ENCODE results near the gene NDUFB1.
A peak's percentile ranks its signal among the peaks of the same experiment; 100 is the strongest.

Gene NDUFB1

DNA sequence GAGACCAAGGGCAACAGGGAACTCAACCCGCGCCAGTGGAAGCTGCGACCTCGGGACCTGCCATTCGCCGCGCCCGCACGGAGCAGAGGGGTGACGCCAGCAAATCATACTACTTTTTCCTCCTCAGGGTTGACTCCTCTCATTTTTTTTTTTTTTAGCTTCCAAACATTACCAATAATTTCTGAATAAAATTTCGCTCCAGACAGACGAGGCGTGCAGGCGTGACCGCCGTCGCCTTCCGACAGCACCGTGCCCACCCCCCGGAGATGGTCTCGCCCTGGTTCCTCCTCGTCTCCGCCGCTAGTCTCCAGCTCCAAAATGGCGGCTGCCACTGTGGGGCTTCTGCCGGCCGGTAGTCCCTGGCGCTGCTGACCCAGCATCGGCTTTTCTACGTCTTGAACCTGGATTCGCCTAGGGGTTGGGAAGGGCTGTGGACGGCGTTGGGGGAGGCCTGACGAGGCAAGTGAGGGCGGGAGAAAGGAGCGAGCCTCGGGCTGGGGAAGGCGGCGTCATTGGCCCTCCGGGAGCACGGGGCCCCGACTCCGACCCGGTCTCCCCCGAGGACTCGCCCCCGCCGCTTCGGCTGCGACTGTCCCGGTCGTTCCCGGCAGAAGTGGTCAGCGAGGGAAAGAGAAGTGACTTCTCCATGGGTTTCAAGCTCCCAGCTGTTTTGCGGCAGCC lies at the start of gene NDUFB1, which contains the start of gene CPSF2:
NDUFB1 (minus strand) TSS at position 37 of the 681 bp plus-strand sequence. CDS start 4,069 bp downstream, outside the sequence.
CPSF2 (plus strand) TSS at position 300 of the 681 bp plus-strand sequence. CDS start 9,016 bp downstream, outside the sequence.
- peak; percentile 88 for DNase-seq

DNA sequence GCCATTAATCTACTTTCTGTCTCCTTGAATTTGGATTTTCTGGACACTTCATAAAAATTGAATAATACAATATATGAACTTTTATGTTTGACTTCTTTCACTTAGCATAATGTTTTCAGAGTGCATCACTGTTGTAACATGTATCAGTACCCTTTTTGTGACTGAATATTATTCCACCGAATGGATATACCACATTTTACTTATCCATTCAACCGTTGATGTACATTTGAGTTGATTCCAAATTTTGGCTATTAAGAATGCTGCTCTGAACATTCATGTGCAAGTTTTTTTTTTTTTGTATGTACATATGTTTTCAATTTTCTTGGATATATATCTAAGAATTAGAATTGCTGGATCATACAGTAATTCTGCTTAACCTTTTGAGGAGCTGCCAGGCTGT lies 43.5 kb upstream of the NDUFB1 start:
- DNase-seq = no peak

DNA sequence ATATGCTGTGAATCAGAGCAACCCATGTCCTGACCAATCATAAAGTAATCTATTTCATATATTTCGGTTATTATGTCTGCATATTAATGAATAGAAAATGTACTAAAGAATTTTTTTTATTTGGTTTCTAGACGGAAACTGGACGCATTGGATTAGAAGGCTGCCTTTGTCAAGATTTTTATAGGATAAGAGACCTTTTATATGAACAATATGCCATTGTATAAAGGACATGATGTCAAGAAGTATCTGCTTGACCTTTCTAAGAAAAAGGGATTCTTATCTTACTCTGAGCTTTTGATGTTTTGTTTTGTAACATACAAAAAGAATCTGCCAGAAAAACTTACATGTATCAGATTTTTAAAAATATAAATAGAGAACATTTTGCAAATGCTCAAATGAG lies 40.0 kb upstream of the NDUFB1 start:
- DNase-seq = no peak

GRCh38 chr14:92160619-92161018 lies 39.1 kb upstream of the NDUFB1 start:
- DNase-seq = no peak

DNA sequence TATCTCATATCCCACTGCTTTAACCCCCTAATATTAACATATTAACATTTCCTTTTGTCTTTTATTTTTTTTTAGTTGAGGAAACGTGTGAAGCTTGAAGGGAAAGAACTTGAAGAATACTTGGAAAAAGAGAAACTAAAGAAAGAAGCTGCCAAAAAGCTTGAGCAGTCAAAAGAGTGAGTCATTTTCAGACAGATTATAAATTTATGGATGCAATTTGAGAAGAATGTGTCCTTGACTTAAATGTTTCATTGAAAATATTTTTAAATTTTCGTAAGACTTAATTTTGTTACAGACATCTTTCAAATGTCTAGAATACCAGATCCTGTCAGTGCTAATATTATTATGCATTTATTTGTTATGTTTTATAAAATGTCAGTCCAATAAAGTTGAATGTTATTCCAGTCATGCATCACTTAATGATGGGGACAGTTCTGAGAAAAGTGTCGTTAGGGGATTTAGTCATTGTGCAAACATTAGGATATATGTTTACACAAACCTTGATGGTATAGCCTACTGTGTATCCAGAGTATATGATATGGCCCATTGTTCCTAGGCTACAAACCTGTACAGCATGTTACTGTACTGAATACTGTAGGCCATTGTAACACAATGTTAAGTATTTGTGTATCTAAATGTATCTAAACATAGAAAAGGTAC lies 32.9 kb upstream of the NDUFB1 start:
- DNase-seq = no peak

DNA sequence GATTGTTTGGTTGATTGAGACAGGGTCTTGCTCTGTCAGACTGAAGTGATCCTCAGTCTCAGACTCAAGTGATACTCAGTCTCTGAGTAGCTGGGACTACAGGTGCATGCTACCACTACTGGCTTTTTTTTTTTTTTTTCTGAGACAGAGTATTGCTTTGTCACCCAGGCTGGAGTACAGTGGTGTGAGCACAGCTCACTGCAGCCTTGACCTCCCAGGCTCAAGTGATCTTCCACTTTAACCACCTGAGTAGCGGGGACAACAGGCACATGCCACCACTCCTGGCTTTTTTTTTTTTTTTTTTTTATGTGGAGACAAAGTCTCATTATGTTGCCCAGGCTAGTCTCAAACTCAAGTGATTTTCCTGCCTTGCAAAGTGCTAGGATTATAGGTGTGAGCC lies 32.1 kb upstream of the NDUFB1 start:
- DNase-seq = no peak

GRCh38 chr14:92144708-92145107 lies 23.2 kb upstream of the NDUFB1 start:
- no peak for DNase-seq

DNA sequence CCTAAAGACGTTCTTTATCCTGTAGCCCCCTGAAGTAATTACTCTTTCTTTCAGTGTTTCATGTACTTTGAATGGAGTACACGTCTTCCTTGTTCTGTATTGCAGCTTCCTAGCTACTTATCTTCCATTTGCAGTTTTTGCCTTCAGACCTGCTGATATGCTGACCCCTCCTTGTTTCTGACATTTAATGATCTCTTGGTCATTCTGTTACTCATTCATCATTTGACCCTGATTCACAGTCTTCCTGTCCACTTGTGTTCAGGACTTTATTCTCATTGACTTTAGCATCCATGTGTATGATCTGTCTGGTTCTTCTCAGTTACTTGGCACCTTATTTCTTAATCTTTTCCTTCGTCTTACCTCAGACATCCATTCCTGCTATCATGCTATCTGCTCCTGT lies 22.5 kb upstream of the NDUFB1 start:
- DNase-seq = no peak

DNA sequence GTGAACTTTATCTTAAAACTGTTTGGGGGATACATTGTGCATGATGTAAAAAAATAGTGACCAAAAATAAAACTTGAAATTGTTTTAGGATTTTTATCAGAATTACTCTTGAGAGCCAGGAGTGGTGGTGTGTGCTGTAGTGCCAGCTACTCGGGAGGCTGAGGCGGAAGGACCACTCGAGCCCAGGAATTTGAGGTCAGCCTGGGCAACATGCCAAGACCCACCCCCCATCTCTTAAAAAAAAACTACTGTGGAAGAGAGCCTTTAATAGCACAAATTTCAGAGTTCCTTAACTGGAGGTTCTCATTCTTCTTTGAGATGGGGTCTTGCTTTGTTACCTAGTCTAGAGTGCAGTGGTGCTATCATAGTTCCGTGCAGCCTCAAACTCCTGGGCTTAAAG lies 21.8 kb upstream of the NDUFB1 start:
- no peak for DNase-seq

GRCh38 chr14:92135269-92135668 lies 13.8 kb upstream of the NDUFB1 start:
- peak; percentile 49 for DNase-seq

- no peak for DNase-seq
Observed at GRCh38 chr14:92134456-92134855, 12.9 kb upstream of the NDUFB1 start.

- DNase-seq = no peak
Observed at GRCh38 chr14:92122761-92123160, 1.3 kb upstream of the NDUFB1 start.

DNA sequence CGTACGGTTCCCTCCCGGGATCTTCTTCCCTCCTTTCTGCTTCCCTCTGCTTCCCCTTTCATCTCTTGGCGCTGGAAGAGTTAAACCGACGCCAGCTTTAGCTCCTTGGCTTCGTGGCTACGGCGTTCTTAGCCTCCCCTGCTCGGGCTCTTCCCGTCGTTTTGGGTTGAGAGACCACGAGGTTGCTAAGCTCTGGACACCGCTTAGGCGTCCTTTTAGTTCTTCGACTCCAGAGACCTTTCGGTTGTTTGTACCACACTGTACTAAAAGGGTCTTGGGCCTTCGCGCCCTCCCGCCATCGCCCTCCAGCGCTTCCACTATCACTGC lies 808 bp upstream of the NDUFB1 start:
- no peak for DNase-seq

GRCh38 chr14:92121207-92121669 lies 268 bp downstream of the NDUFB1 start:
- no peak for DNase-seq

DNA sequence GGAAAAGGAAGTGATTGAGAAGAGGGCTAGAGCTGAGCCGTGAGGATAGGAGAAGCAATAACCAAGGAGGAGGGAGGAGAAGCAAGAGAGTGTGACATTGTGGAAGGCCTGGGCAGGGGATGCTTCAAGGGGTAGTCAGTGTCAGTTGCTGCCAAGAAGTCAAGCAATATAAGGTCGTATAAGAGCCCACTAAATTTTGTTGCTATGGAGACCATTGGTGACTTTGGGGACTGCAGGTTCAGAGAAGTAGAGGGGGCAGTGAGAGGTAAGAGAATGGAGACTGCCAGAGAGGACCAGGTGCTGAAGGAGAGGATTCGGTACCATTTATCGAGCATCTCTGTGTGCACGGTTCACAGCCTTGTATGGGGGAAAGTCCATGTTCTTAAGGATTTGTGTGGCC lies 12.0 kb downstream of the NDUFB1 start:
- no peak for DNase-seq

DNA sequence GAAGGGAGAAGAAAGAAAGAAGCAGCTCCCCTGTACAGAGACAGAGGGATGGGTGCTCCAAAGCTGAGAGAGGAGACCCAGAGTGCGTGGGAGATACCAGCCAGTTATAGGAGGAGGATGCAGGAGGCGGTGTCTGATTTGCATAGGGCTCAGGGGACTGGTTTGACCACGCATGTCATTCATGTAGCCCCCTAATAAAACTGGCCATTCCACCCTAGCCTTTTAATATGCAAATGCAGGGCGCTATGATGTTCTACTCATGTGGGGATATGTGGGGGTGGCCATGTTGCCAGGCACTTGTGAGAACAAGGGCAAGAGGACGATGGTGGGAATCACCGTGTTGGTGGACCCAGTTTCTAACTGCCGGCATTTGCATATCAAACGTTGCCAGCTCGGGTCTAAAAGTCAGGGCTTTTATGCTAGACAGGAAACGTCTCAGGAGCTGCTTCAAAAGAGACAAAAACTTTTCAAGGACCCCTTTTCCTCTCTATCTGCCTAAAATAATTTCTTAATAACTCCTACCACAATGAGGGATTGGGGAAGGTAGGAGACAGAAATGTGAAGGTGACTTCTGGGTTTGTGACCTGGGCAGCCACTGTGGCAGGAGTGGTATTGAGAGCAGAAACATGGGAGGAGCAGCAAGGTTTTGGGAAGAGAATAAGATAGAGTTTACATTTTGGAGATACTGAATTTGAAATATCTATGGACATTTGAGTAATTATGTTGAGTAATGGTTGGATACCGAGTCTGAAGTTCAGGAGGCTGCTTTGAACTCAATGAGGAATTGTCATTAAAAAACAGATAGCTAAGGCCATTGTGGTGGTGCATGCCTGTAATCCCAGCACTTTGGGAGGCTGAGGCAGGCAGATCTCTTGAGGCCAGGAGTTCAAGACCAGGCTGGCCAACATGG lies 12.9 kb downstream of the NDUFB1 start:
- peak; percentile 78 for DNase-seq

GRCh38 chr14:92106143-92106926 lies 15.2 kb downstream of the NDUFB1 start, which contains the start of gene ATXN3:
Gene ATXN3 (minus strand): TSS chr14:92106582. CDS start chr14:92106552, 30 bp downstream.
- DNase-seq = peak; percentile 96

DNA sequence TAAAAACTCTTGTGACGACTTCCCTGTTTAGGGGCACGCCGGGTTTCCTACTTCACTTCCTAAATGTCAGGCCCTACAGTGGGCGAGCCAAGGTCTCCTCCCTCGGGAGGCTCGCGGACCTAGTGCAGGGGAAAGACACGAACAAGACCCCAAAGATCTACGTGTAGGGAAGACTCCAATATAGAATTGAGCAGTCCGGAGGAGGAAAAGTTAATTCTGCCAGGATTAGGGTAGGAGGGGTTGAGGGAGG lies 15.7 kb downstream of the NDUFB1 start:
- no peak for DNase-seq

DNA sequence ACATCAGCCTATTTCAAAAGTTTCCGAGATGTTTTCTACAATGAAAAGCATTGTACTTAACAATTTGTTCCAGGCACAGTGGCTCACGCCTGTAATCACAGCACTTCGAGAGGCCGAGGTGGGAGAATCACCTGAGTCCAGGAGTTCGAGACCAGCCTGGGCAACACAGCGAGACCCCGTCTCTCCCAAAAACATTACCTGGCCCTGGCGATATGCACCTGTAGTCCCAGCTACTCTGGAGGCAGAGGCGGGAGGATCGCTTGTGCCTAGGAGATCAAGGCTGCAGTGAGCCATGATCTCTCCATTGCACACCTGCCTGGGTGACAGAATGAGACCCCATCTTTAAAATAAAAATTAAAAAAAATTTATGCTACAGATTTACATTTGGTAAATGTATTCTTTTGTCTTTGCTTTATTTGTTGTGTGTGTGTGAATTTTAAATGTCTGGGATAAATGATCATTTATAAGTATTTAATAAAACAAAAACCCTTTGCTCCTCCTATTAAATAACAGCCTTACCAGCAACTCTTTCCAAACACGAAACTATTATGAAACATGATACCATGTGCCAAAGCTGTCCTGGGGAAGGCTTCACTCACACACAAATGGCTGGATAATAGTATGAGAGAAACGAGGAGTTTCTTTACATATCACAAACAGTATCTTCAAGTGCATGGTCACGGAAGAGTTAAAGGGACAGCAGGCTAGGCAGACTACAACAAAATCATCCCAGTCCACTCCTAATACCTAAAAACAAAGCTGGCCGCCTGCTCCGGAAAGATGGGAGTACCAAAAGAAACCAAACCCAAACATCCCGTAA lies 16.2 kb downstream of the NDUFB1 start:
- no peak for DNase-seq

DNA sequence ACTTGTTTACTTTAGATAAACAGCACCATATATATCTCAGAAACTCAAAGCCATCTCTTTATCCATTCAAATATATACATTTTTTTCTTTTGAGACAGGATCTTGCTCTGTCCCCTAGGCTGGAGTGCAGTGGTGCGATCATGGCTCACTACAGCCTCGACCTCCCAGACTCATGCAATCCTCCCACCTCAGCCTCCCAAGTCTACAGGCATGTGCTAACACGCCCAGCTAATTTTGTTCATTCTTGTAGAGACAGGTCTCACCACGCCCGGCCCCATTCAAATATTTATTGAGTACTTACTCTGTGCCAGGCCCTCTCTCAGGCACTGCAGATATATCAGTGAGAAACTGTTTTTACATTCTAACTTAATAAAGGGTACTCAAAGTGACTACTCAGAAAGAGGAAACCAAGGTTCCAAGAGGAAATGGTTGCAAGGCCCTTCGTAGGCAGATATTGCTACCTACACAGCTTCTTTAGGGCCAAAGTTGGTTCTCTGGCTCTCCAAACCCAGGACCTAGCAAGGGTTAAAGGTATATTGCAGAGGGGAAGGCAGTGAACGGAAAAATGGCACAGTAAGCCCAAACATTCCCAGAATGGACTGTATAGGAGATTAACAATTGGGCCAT lies 18.0 kb downstream of the NDUFB1 start:
- no peak for DNase-seq

DNA sequence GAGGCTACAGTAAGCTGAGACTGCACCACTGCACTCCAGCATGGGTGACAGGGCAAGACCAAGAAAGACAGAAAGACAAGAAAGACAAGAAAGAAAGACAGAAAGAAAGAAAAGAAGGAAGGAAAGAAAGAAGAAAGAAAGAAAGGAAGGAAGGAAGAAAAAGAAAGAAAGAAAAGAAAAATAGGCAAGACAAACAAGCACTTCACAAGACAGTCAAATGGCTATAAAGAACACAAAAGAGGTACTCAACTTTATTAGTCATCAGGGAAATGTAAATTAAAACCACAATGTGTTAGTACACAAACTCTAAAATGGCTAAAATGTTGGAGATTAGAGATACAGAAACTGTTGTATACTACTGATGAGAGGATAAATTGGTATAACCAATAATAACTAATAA lies 21.7 kb downstream of the NDUFB1 start:
- no peak for DNase-seq

DNA sequence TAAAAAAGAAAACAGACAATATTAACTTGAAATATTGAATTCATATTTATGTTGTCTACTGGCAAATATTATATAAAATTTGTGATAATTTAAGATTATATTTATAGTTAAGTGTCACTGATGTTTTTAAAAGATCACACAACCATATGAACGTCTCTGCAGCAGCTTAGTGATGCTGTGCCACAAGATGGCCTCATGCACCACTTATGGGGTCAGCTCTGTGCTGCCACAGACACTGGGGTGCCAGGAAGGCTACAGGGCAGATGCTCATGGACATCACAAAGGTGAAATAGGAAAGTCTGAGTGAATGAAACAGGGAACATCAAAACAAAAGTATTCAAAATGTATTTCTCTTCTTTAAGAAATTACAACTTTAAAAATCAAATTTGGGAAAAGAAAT lies 28.2 kb downstream of the NDUFB1 start:
- DNase-seq = no peak
